Neural crest cell (in vitro differentiated cells): ENCODE measurements around the gene RCVRN. TPM values are rescaled to one million over a fixed set of nuclear protein-coding genes. Genes with fewer than 3 reads are reported as not detected.

ENCODE experiments used
- DNase-seq: peaks from one replicate; pipeline ENCODE4 v3.0.0; 2021; ENCODE audit warnings: low read depth, mixed read lengths, low spot score
- H3K27ac Mint-ChIP-seq: one replicate; pipeline ENCODE4 v1.8.0; 2021; ENCODE audit warnings: mild to moderate bottlenecking, mixed read lengths; ENCODE audit not compliant: unreplicated experiment
- H3K27me3 Mint-ChIP-seq: 2 replicates; pipeline ENCODE4 v1.8.0; 2021; ENCODE audit warnings: low read depth, mild to moderate bottlenecking, mixed read lengths
- H3K36me3 Mint-ChIP-seq: 2 replicates; pipeline ENCODE4 v1.8.0; 2021; ENCODE audit warnings: low read depth, mild to moderate bottlenecking, mixed read lengths
- H3K4me1 Mint-ChIP-seq: 2 replicates; pipeline ENCODE4 v1.8.0; 2021; ENCODE audit warnings: mixed read lengths
- H3K4me3 Mint-ChIP-seq: one replicate; pipeline ENCODE4 v1.8.0; 2021; ENCODE audit warnings: mild to moderate bottlenecking, mixed read lengths
- H3K9me3 Mint-ChIP-seq: 2 replicates; pipeline ENCODE4 v1.8.0; 2021; ENCODE audit warnings: mixed read lengths
- CTCF ChIP-seq: fragments of 200-600 bp; sonication (generic); conservative IDR thresholded peaks from 2 replicates; pipeline ENCODE4 v1.5.0; 2021; ENCODE audit warnings: antibody characterized with exemption, mild to moderate bottlenecking
- total RNA-seq: library from RNA; stranded (reverse); gene quantifications from 2 replicates; pipeline ENCODE4 v1.2.1, GENCODE V29; 2021

The RCVRN gene
- total RNA-seq, 1 donor from 2014 or later: 0.35 TPM

GRCh38 chr17:9937241-9937761 lies 32.2 kb upstream of the RCVRN start:
- TF ChIP-seq CTCF: no peak
- Mint-ChIP-seq H3K9me3 (no peaks in the 10 kb centered on the region), H3K4me3 (no peak overlapping the region), H3K27ac (peak overlapping the region; percentile 29), H3K4me1 (no peaks in the 10 kb centered on the region), H3K36me3 (peaks cover 16% of the 10 kb centered on the region), H3K27me3 (no peaks in the 10 kb centered on the region)
- no peak for DNase-seq

- no peak for DNase-seq
- Mint-ChIP-seq H3K27me3 (no peaks in the 10 kb centered on the region), H3K9me3 (no peaks in the 10 kb centered on the region), H3K4me3 (no peak overlapping the region), H3K27ac (peak overlapping the region; percentile 57), H3K36me3 (peaks cover 16% of the 10 kb centered on the region), H3K4me1 (peaks cover 5% of the 10 kb centered on the region)
- TF ChIP-seq CTCF: no peak
Measured at GRCh38 chr17:9936095-9936494, 31.0 kb upstream of the RCVRN start.

- no peak for TF ChIP-seq CTCF
- no peak for DNase-seq
- Mint-ChIP-seq H3K27ac (peak overlapping the region; percentile 35), H3K4me1 (peaks cover 5% of the 10 kb centered on the region), H3K4me3 (no peak overlapping the region), H3K9me3 (no peaks in the 10 kb centered on the region), H3K36me3 (peaks cover 15% of the 10 kb centered on the region), H3K27me3 (no peaks in the 10 kb centered on the region)
Measured at GRCh38 chr17:9935408-9935807, 30.3 kb upstream of the RCVRN start.

GRCh38 chr17:9934331-9934730 lies 29.3 kb upstream of the RCVRN start:
- no peak for TF ChIP-seq CTCF
- no peaks in the 10 kb centered on the region for H3K9me3 Mint-ChIP-seq

GRCh38 chr17:9932491-9932890 lies 27.4 kb upstream of the RCVRN start:
- H3K27ac Mint-ChIP-seq: peak overlapping the region; percentile 36

More at GRCh38 chr17:9934331-9934730, 29.3 kb upstream of the RCVRN start:
- Mint-ChIP-seq H3K27ac (no peak overlapping the region), H3K4me1 (peaks cover 5% of the 10 kb centered on the region), H3K4me3 (no peak overlapping the region), H3K36me3 (peaks cover 10% of the 10 kb centered on the region), H3K27me3 (no peaks in the 10 kb centered on the region)
- DNase-seq: no peak

More at GRCh38 chr17:9932491-9932890, 27.4 kb upstream of the RCVRN start:
- H3K9me3 Mint-ChIP-seq: no peaks in the 10 kb centered on the region
- H3K27me3 Mint-ChIP-seq: no peaks in the 10 kb centered on the region
- H3K36me3 Mint-ChIP-seq: peaks cover 7% of the 10 kb centered on the region
- H3K4me3 Mint-ChIP-seq: no peak overlapping the region
- DNase-seq: no peak
- TF ChIP-seq CTCF: no peak
- peaks cover 12% of the 10 kb centered on the region for H3K4me1 Mint-ChIP-seq
